PC-3 (cell line): ENCODE results near the gene STAT5B. TPM values are rescaled to one million over a fixed set of nuclear protein-coding genes. Genes with fewer than 3 reads are reported as not detected.

Experiments
- ATAC-seq: fragments of 200-7000 bp; cut with Tn5 transposase; 2 replicates; pipeline ENCODE4 v1.9.1; 2020; ENCODE audit warnings: mild to moderate bottlenecking, moderate library complexity
- BruUV-seq: library from RNA; stranded (reverse); fragments of 400-500 nt; replicated peaks from 2 replicates; lab custom pipeline; 2021; lab: Mats Ljungman, UMichigan
- CTCF ChIA-PET: fragments of 300-600 bp; sonication (Branson Sonifier 250); formaldehyde crosslinking; loops from one replicate; lab custom pipeline; 2022; ENCODE audit warnings: antibody characterized with exemption; lab: Charles Lee
- POLR2A ChIA-PET: fragments of 300-600 bp; sonication (Branson Sonifier 250); formaldehyde crosslinking; loops from one replicate; lab custom pipeline; 2022; ENCODE audit warnings: antibody characterized with exemption; ENCODE audit not compliant: unreplicated experiment; lab: Charles Lee
- DNase-seq: peaks from one replicate; pipeline ENCODE4 v3.0.0-alpha.2; 2015
- H2AFZ ChIP-seq: fragments of 300-600 bp; sonication (generic); 2 replicates; pipeline ENCODE4 v1.6.0; 2016; ENCODE audit warnings: antibody characterized with exemption, low read length
- H3F3A ChIP-seq: fragments of 300-600 bp; sonication (generic); one replicate; pipeline ENCODE4 v1.6.0; 2017; ENCODE audit warnings: antibody characterized with exemption, low read length, control low read depth, mild to moderate bottlenecking; ENCODE audit not compliant: unreplicated experiment
- H3K27ac ChIP-seq: fragments of 300-600 bp; sonication (generic); 2 replicates; pipeline ENCODE4 v1.5.1; 2016; ENCODE audit warnings: mild to moderate bottlenecking, low read length
- H3K27me3 ChIP-seq: fragments of 300-600 bp; sonication (generic); 2 replicates; pipeline ENCODE4 v1.6.1; 2016; ENCODE audit warnings: low read length, mixed read lengths
- H3K36me3 ChIP-seq: fragments of 300-600 bp; sonication (generic); 2 replicates; pipeline ENCODE4 v1.6.1; 2016; ENCODE audit warnings: low read depth, mixed run types, low read length, mixed read lengths
- H3K4me1 ChIP-seq: fragments of 300-600 bp; sonication (generic); 2 replicates; pipeline ENCODE4 v1.5.1; 2016; ENCODE audit warnings: low read length; ENCODE audit not compliant: insufficient read depth
- H3K4me2 ChIP-seq: fragments of 300-600 bp; sonication (generic); 2 replicates; pipeline ENCODE4 v1.6.0; 2016; ENCODE audit warnings: low read length
- H3K4me3 ChIP-seq: fragments of 300-600 bp; sonication (generic); 2 replicates; pipeline ENCODE4 v1.5.1; 2016; ENCODE audit warnings: mild to moderate bottlenecking, low read length, mixed read lengths
- H3K79me2 ChIP-seq: fragments of 300-600 bp; sonication (generic); 2 replicates; pipeline ENCODE4 v1.6.1; 2017; ENCODE audit warnings: low read length, mixed read lengths
- H3K9ac ChIP-seq: fragments of 300-600 bp; sonication (generic); 2 replicates; pipeline ENCODE4 v1.6.0; 2016; ENCODE audit warnings: mild to moderate bottlenecking, low read length
- H3K9me2 ChIP-seq: fragments of 300-600 bp; sonication (generic); replicated peaks from 2 replicates; pipeline ENCODE4 v1.6.1; 2016; ENCODE audit warnings: mixed run types, low read length, mixed read lengths
- H3K9me3 ChIP-seq: fragments of 300-600 bp; sonication (generic); 2 replicates; pipeline ENCODE4 v1.6.1; 2016; ENCODE audit warnings: low read length, mixed read lengths
- H4K20me1 ChIP-seq: fragments of 300-600 bp; sonication (generic); 2 replicates; pipeline ENCODE4 v1.6.1; 2016; ENCODE audit warnings: low read length, mixed read lengths
- CTCF ChIP-seq: fragments of 300-600 bp; sonication (generic); conservative IDR thresholded peaks from 2 replicates; pipeline ENCODE4 v1.5.1; 2017; ENCODE audit warnings: antibody characterized with exemption, low read depth, mild to moderate bottlenecking, low read length
- EZH2 ChIP-seq: fragments of 300-600 bp; sonication (generic); IDR thresholded peaks from one replicate; pipeline ENCODE4 v1.6.1; 2017; ENCODE audit warnings: antibody characterized with exemption, mild to moderate bottlenecking, low read length; ENCODE audit not compliant: unreplicated experiment
- EZH2phosphoT487 ChIP-seq: fragments of 300-600 bp; sonication (generic); IDR thresholded peaks from 2 replicates; pipeline ENCODE4 v1.6.1; 2018; ENCODE audit warnings: mild to moderate bottlenecking, antibody characterized with exemption, low read length, borderline replicate concordance
- intact Hi-C: fragments of 100-400 bp; cut with micrococcal nuclease; formaldehyde crosslinking; loops from 2 replicates; pipeline ENCODE4 v1.9.0; 2023
- total RNA-seq: library from RNA; depleted of rRNA; stranded (reverse); fragments of >200 nt; gene quantifications from 2 replicates; pipeline ENCODE4 v1.2.3, GENCODE V29; 2014

The STAT5B gene
- total RNA-seq, 1 experiment from 2014 or later, result not detected

GRCh38 chr17:42252597-42253550 is 23.3 kb downstream of the STAT5B start:
- Histone ChIP-seq H3K4me2 (no peak overlapping the region), H3K27ac (no peak overlapping the region), H3K9me2 (no peaks in the 10 kb centered on the region), H3K27me3 (no peaks in the 10 kb centered on the region), H3K79me2 (no peaks in the 10 kb centered on the region), H3K9ac (no peak overlapping the region), H3K4me1 (no peaks in the 10 kb centered on the region), H3F3A (no peaks in the 10 kb centered on the region), H2AFZ (no peak overlapping the region), H3K4me3 (no peak overlapping the region), H4K20me1 (no peaks in the 10 kb centered on the region), H3K36me3 (no peaks in the 10 kb centered on the region), H3K9me3 (no peaks in the 10 kb centered on the region)
- CTCF ChIA-PET, result no interaction called here
- BruUV-seq, result no TSS peak
- POLR2A ChIA-PET, result no interaction called here
- no peak for ATAC-seq
- no peak for DNase-seq
- TF ChIP-seq CTCF (no peak), EZH2 (no peak), EZH2phosphoT487 (no peak)
- intact Hi-C loops, result no loop called here

- no TSS peak for BruUV-seq
- ChIA-PET CTCF (no interaction called here), POLR2A (no interaction called here)
- DNase-seq (no peak), ATAC-seq (no peak)
- Histone ChIP-seq H3K27me3 (no peaks in the 10 kb centered on the region), H4K20me1 (no peaks in the 10 kb centered on the region), H3K9ac (no peak overlapping the region), H3K4me3 (no peak overlapping the region), H3K9me3 (no peaks in the 10 kb centered on the region), H3K4me2 (no peak overlapping the region), H3F3A (no peaks in the 10 kb centered on the region), H3K4me1 (no peaks in the 10 kb centered on the region), H3K36me3 (no peaks in the 10 kb centered on the region), H3K27ac (no peak overlapping the region), H3K79me2 (no peaks in the 10 kb centered on the region), H3K9me2 (no peaks in the 10 kb centered on the region), H2AFZ (no peak overlapping the region)
- TF ChIP-seq EZH2 (no peak), CTCF (no peak), EZH2phosphoT487 (no peak)
- intact Hi-C loops, result no loop called here
Observed at GRCh38 chr17:42251115-42251514, 25.1 kb downstream of the STAT5B start.
